Measurements from ENCODE around the gene AIPL1.

Gene AIPL1

DNA sequence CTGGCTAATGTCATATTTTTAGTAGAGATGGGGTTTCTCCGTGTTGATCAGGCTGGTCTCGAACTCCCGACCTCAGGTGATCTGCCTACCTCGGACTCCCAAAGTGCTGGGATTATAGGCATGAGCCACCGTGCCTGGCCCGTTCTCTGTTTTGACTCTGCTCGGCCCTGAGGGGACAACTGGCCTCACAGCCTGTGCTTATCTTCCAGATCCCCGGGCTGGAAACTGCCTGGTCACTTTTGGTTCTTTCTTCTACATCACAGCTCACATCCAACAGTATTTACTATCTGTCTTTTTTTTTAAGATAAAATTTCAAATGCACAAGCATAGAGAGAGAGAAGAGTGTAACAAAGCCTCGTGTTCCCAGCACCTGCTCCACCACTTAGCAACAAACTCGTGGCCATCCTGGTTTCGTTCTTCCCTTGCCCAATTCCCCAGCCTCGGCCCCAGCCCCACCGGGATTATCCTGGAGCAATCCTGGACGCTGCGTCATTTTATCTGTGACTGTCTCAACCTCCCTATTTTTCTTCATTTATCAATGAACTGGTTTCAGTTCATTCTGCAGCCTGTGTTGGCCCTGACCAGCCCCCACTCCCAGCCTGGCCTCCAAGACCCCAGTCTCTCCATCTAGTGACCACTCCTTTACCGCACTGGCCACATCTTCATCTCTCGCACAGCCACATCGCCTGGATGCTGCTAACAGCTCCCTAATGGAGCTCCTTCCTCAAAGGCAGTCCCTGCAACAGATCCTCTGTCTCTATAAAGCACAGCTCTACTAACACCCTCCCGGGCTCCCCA lies 30.5 kb upstream of the AIPL1 start:
- H3K27ac ChIP-seq, result no peak overlapping the region
- TF ChIP-seq CTCF (conservative IDR thresholded peaks at IDR 0.05), result no peak

DNA sequence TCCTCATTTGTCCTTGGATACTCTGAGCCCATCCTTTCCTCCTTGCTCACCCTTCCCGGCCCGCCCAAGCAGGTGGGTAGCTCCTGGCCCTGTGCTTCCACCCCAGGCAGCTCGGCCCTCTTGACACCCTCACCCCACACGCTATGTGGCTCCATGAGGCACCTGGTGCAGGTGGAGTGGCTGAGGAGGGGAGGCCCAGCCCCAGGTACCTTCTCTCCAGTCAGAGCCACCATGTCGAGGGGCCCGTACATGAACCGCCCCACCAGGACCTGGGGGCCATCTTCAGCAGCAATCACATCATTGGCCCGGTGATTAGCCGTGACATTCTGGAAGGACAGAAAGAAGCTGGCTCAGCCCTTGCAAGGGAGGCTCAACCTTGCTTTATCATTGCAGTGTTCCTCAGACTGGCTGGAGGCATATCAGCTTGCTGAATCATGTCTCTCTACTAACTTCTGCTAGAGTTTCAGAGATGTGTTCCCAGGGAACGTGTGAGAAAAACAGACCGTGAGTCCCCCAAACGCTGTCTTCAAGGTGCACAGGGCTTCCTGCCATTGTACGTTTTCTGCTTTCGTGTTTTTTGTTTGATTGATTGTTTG lies 29.6 kb upstream of the AIPL1 start:
- H3K27ac ChIP-seq, result no peak overlapping the region
- TF ChIP-seq CTCF (conservative IDR thresholded peaks at IDR 0.05), result no peak

- TF ChIP-seq CTCF (conservative IDR thresholded peaks at IDR 0.05), result no peak
- H3K27ac ChIP-seq, result no peak overlapping the region
Observed at GRCh38 chr17:6463616-6464445, 28.9 kb upstream of the AIPL1 start.

GRCh38 chr17:6462692-6463091 lies 27.8 kb upstream of the AIPL1 start:
- TF ChIP-seq CTCF (conservative IDR thresholded peaks at IDR 0.05), result no peak
- no peak overlapping the region for H3K27ac ChIP-seq

GRCh38 chr17:6461792-6462524 lies 27.0 kb upstream of the AIPL1 start:
- TF ChIP-seq CTCF (conservative IDR thresholded peaks at IDR 0.05), result no peak
- H3K27ac ChIP-seq, result no peak overlapping the region

DNA sequence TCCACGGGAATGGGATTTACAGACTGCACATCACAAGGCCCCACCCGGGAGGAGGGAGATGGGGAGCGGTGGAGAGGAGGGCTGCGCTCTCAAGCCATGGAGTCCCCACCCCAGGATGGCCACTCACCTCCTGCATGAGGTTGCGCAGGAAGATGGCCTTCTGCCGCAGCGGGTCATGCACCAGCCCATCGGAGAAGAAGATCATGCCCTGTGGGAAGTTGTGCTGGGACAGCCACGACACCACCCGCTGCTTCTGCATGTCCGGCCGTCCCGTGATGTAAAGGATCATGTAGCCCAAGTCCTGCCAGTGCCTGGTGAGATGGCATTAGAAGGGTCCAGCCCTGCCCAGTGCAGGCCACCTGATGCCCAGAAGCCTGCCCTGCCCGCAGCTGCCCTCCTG lies 26.3 kb upstream of the AIPL1 start:
- H3K27ac ChIP-seq, result no peak overlapping the region
- no peak for TF ChIP-seq CTCF (conservative IDR thresholded peaks at IDR 0.05)
